GM23338 (cell line): ENCODE measurements around the gene MEF2D. TPM values are rescaled to one million over a fixed set of nuclear protein-coding genes. Genes with fewer than 3 reads are reported as not detected.
A peak's percentile ranks its signal among the peaks of the same experiment; 100 is the strongest.

Experiments
- ATAC-seq: fragments of 200-7000 bp; cut with Tn5 transposase; 3 replicates; pipeline ENCODE4 v1.9.1; 2020
- DNase-seq: peaks from one replicate; pipeline ENCODE4 v3.0.0-alpha.2; 2015; ENCODE audit warnings: low spot score
- H2AFZ ChIP-seq: fragments of 200-600 bp; sonication (generic); 2 replicates; pipeline ENCODE4 v1.8.0; 2016; ENCODE audit warnings: antibody characterized with exemption, mild to moderate bottlenecking, moderate library complexity
- H3F3A ChIP-seq: fragments of 200-600 bp; sonication (generic); replicated peaks from 2 replicates; pipeline ENCODE4 v1.8.0; 2017; ENCODE audit warnings: antibody characterized with exemption, mixed run types, low read depth
- H3K27ac ChIP-seq: fragments of 200-600 bp; sonication (generic); 2 replicates; pipeline ENCODE4 v1.6.1; 2016; ENCODE audit warnings: low read depth
- H3K27me3 ChIP-seq: fragments of 200-600 bp; sonication (generic); 2 replicates; pipeline ENCODE4 v1.8.0; 2016; ENCODE audit warnings: mild to moderate bottlenecking, mixed run types, moderate library complexity; ENCODE audit not compliant: insufficient read depth
- H3K36me3 ChIP-seq: fragments of 200-600 bp; sonication (generic); 2 replicates; pipeline ENCODE4 v1.8.0; 2016; ENCODE audit warnings: mild to moderate bottlenecking; ENCODE audit not compliant: insufficient read depth
- H3K4me1 ChIP-seq: fragments of 200-600 bp; sonication (generic); 2 replicates; pipeline ENCODE4 v1.8.0; 2016; ENCODE audit warnings: mild to moderate bottlenecking, moderate library complexity; ENCODE audit not compliant: insufficient read depth
- H3K4me2 ChIP-seq: fragments of 200-600 bp; sonication (generic); 2 replicates; pipeline ENCODE4 v1.7.1; 2017; ENCODE audit warnings: mixed run types
- H3K4me3 ChIP-seq: fragments of 200-600 bp; sonication (generic); 2 replicates; pipeline ENCODE4 v1.6.1; 2016; ENCODE audit warnings: mixed run types
- H3K79me2 ChIP-seq: fragments of 200-600 bp; sonication (generic); replicated peaks from 2 replicates; pipeline ENCODE4 v1.8.0; 2017; ENCODE audit warnings: mild to moderate bottlenecking; ENCODE audit not compliant: insufficient read depth
- H3K9me2 ChIP-seq: fragments of 200-600 bp; sonication (generic); 2 replicates; pipeline ENCODE4 v1.8.0; 2017; ENCODE audit not compliant: insufficient read depth
- H4K20me1 ChIP-seq: fragments of 200-600 bp; sonication (generic); replicated peaks from 2 replicates; pipeline ENCODE4 v1.8.0; 2017; ENCODE audit warnings: mild to moderate bottlenecking; ENCODE audit not compliant: insufficient read depth
- H3K27ac Mint-ChIP-seq: 2 replicates; pipeline ENCODE4 v1.8.0; 2020; ENCODE audit warnings: inconsistent platforms, mild to moderate bottlenecking, moderate library complexity, mixed read lengths
- H3K27me3 Mint-ChIP-seq: 3 replicates; pipeline ENCODE4 v1.8.0; 2022; ENCODE audit warnings: low read depth, mild to moderate bottlenecking, moderate library complexity, mixed read lengths, inconsistent platforms; ENCODE audit not compliant: insufficient read depth, poor library complexity
- H3K36me3 Mint-ChIP-seq: 3 replicates; pipeline ENCODE4 v1.8.0; 2021; ENCODE audit warnings: low read depth, mild to moderate bottlenecking, inconsistent platforms, moderate library complexity, mixed read lengths
- H3K4me1 Mint-ChIP-seq: 3 replicates; pipeline ENCODE4 v1.8.0; 2020; ENCODE audit warnings: mild to moderate bottlenecking, inconsistent platforms, mixed read lengths
- H3K4me3 Mint-ChIP-seq: 3 replicates; pipeline ENCODE4 v1.8.0; 2021; ENCODE audit warnings: moderate library complexity, mild to moderate bottlenecking, inconsistent platforms, mixed read lengths
- H3K9me3 Mint-ChIP-seq: 3 replicates; pipeline ENCODE4 v1.8.0; 2020; ENCODE audit warnings: moderate library complexity, mild to moderate bottlenecking, inconsistent platforms, mixed read lengths
- NANOG ChIP-seq: IDR thresholded peaks from 2 replicates; pipeline ENCODE4 v1.6.1; 2016; ENCODE audit warnings: antibody characterized with exemption, borderline replicate concordance
- POLR2AphosphoS5 ChIP-seq: IDR thresholded peaks from 2 replicates; pipeline ENCODE4 v1.6.1; 2016; ENCODE audit warnings: antibody characterized with exemption, low read depth
- STAT1 ChIP-seq: IDR thresholded peaks from one replicate; pipeline ENCODE4 v1.6.1; 2016; ENCODE audit warnings: antibody characterized with exemption; ENCODE audit not compliant: unreplicated experiment
- ZNF331 ChIP-seq: fragments of 250-450 bp; sonication (Bioruptor Pico); IDR thresholded peaks from 2 replicates; pipeline ENCODE4 v1.5.0; 2020; ENCODE audit warnings: low read depth, mild to moderate bottlenecking, moderate library complexity
- polyA plus RNA-seq: library from polyadenylated mRNA; unstranded; fragments of >200 nt; fragmentation: Nextera tagmentation; extraction: Ambion mirVana; gene quantifications from 2 replicates; pipeline ENCODE4 v1.2.1, GENCODE V29; 2016
- total RNA-seq: library from RNA; depleted of rRNA; stranded (reverse); fragments of >200 nt; shearing (Covaris generic); gene quantifications from 2 replicates; pipeline ENCODE4 v1.2.3, GENCODE V29; 2014
- TF ChIP-seq, protein P1 (sequence below): fragments of 250-450 bp; sonication (Bioruptor Pico); IDR thresholded peaks from 2 replicates; pipeline ENCODE4 v1.5.0; 2020; ENCODE audit warnings: mild to moderate bottlenecking, moderate library complexity
- TF ChIP-seq, protein P2 (sequence below), 2 experiments: fragments of 200-600 bp in 1 of 2; sonication (generic) in 1 of 2; conservative IDR thresholded peaks; 2 replicates each; pipeline versions ENCODE4 v1.5.1 to v1.6.1; 2016 to 2017; ENCODE audit warnings: antibody characterized with exemption in 2 of 2, low read depth in 2 of 2, mild to moderate bottlenecking in 2 of 2, moderate library complexity in 1 of 2

MEF2D gene
- total and polyA plus RNA-seq, 2 experiments from 2014 or later: 10.6 to 15.5 TPM

DNA sequence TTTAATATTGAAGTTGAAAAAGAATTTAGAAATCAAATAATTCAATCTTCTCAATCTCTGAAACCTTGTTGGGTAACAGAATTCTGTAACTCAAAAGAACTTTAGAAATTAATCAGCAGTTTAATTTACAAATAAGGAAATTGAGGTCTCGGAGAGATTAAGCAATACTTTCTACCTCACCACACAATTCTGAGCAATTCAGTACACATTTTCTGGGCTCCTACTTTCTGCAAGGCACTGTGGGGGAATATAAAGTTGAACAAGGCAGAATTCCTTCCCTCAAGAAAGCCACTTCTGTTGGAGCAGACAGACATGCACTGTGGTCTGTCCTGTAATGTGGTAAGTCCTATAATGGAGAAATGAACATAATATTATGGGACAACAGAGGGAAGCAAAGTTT is 47.7 kb downstream of the MEF2D start:
- DNase-seq: no peak
- Histone ChIP-seq H3K4me3 (no peak overlapping the region), H3K4me1 (peaks cover 6% of the 10 kb centered on the region; the same call in 1 of the 2 replicates), H3F3A (0 out of 2 replicates have a peak, but pooled peaks cover 15% of the 10 kb centered on the region), H3K36me3 (no peaks in the 10 kb centered on the region), H2AFZ (no peak overlapping the region), H3K79me2 (no peaks in the 10 kb centered on the region), H4K20me1 (no peaks in the 10 kb centered on the region), H3K9me2 (no peaks in the 10 kb centered on the region), H3K4me2 (no peak overlapping the region), H3K27me3 (no peaks in the 10 kb centered on the region), H3K27ac (no peak overlapping the region)
- no peak overlapping the region for H3K4me3 Mint-ChIP-seq
- peaks cover 7% of the 10 kb centered on the region for H3K27me3 Mint-ChIP-seq
- H3K27ac Mint-ChIP-seq: no peak overlapping the region
- no peaks in the 10 kb centered on the region for H3K36me3 Mint-ChIP-seq
- H3K4me1 Mint-ChIP-seq: peaks cover 11% of the 10 kb centered on the region
- ATAC-seq: no peak
- H3K9me3 Mint-ChIP-seq: no peaks in the 10 kb centered on the region
- TF ChIP-seq STAT1 (no peak), ZNF331 (CRISPR knock-in tag) (no peak), NANOG (no peak)
- TF ChIP-seq, protein P1, sequence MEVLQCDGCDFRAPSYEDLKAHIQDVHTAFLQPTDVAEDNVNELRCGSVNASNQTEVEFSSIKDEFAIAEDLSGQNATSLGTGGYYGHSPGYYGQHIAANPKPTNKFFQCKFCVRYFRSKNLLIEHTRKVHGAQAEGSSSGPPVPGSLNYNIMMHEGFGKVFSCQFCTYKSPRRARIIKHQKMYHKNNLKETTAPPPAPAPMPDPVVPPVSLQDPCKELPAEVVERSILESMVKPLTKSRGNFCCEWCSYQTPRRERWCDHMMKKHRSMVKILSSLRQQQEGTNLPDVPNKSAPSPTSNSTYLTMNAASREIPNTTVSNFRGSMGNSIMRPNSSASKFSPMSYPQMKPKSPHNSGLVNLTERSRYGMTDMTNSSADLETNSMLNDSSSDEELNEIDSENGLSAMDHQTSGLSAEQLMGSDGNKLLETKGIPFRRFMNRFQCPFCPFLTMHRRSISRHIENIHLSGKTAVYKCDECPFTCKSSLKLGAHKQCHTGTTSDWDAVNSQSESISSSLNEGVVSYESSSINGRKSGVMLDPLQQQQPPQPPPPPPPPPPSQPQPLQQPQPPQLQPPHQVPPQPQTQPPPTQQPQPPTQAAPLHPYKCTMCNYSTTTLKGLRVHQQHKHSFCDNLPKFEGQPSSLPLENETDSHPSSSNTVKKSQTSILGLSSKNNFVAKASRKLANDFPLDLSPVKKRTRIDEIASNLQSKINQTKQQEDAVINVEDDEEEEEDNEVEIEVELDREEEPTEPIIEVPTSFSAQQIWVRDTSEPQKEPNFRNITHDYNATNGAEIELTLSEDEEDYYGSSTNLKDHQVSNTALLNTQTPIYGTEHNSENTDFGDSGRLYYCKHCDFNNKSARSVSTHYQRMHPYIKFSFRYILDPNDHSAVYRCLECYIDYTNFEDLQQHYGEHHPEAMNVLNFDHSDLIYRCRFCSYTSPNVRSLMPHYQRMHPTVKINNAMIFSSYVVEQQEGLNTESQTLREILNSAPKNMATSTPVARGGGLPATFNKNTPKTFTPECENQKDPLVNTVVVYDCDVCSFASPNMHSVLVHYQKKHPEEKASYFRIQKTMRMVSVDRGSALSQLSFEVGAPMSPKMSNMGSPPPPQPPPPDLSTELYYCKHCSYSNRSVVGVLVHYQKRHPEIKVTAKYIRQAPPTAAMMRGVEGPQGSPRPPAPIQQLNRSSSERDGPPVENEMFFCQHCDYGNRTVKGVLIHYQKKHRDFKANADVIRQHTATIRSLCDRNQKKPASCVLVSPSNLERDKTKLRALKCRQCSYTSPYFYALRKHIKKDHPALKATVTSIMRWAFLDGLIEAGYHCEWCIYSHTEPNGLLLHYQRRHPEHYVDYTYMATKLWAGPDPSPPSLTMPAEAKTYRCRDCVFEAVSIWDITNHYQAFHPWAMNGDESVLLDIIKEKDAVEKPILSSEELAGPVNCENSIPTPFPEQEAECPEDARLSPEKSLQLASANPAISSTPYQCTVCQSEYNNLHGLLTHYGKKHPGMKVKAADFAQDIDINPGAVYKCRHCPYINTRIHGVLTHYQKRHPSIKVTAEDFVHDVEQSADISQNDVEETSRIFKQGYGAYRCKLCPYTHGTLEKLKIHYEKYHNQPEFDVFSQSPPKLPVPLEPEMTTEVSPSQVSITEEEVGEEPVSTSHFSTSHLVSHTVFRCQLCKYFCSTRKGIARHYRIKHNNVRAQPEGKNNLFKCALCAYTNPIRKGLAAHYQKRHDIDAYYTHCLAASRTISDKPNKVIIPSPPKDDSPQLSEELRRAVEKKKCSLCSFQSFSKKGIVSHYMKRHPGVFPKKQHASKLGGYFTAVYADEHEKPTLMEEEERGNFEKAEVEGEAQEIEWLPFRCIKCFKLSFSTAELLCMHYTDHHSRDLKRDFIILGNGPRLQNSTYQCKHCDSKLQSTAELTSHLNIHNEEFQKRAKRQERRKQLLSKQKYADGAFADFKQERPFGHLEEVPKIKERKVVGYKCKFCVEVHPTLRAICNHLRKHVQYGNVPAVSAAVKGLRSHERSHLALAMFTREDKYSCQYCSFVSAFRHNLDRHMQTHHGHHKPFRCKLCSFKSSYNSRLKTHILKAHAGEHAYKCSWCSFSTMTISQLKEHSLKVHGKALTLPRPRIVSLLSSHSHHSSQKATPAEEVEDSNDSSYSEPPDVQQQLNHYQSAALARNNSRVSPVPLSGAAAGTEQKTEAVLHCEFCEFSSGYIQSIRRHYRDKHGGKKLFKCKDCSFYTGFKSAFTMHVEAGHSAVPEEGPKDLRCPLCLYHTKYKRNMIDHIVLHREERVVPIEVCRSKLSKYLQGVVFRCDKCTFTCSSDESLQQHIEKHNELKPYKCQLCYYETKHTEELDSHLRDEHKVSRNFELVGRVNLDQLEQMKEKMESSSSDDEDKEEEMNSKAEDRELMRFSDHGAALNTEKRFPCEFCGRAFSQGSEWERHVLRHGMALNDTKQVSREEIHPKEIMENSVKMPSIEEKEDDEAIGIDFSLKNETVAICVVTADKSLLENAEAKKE (CRISPR knock-in tag): no peak

DNA sequence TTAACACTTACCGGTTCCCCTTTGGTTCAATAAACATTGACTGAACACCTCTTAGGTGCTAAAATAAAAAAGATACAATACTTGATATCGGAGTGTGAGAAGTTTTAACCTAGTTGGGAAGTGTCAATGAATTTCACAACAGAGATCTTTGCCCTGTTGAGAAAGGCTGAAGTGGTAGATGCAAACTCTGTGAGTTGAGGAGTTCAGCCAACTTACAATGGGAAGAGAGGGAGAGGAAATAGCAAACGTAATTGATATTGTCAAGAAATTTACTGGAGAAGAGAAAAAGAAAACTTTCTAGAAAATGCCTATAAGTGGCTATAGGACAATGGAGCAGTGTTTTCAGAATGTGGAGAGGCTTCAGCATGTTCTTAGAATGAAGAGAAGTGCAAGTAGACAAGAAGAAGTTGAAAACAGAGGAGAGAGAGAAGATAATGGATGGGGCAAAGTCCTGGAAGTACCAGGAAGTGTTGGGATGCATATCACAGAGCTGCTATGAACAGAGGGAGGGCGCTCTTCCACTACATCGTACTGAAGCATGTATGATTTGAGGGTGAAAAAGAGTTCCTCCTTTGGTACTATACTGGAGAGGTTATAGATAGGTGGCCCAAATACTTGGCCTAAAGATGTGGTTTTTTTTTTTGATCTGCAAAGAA is 48.9 kb downstream of the MEF2D start:
- Histone ChIP-seq H3K4me3 (no peak overlapping the region), H3K4me1 (peaks cover 6% of the 10 kb centered on the region; the same call in 1 of the 2 replicates), H3K9me2 (no peaks in the 10 kb centered on the region), H3F3A (0 out of 2 replicates have a peak, but pooled peaks cover 8% of the 10 kb centered on the region), H3K36me3 (no peaks in the 10 kb centered on the region), H3K4me2 (no peak overlapping the region), H3K27ac (no peak overlapping the region), H3K27me3 (no peaks in the 10 kb centered on the region), H4K20me1 (no peaks in the 10 kb centered on the region), H3K79me2 (no peaks in the 10 kb centered on the region), H2AFZ (no peak overlapping the region)
- DNase-seq: no peak
- ATAC-seq: no peak
- no peaks in the 10 kb centered on the region for H3K36me3 Mint-ChIP-seq
- H3K27me3 Mint-ChIP-seq: peaks cover 4% of the 10 kb centered on the region
- H3K9me3 Mint-ChIP-seq: no peaks in the 10 kb centered on the region
- H3K4me1 Mint-ChIP-seq: peaks cover 10% of the 10 kb centered on the region
- no peak overlapping the region for H3K27ac Mint-ChIP-seq
- no peak overlapping the region for H3K4me3 Mint-ChIP-seq
- TF ChIP-seq NANOG: no peak
- TF ChIP-seq POLR2AphosphoS5: no peak
- TF ChIP-seq, protein P2, sequence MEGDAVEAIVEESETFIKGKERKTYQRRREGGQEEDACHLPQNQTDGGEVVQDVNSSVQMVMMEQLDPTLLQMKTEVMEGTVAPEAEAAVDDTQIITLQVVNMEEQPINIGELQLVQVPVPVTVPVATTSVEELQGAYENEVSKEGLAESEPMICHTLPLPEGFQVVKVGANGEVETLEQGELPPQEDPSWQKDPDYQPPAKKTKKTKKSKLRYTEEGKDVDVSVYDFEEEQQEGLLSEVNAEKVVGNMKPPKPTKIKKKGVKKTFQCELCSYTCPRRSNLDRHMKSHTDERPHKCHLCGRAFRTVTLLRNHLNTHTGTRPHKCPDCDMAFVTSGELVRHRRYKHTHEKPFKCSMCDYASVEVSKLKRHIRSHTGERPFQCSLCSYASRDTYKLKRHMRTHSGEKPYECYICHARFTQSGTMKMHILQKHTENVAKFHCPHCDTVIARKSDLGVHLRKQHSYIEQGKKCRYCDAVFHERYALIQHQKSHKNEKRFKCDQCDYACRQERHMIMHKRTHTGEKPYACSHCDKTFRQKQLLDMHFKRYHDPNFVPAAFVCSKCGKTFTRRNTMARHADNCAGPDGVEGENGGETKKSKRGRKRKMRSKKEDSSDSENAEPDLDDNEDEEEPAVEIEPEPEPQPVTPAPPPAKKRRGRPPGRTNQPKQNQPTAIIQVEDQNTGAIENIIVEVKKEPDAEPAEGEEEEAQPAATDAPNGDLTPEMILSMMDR (conservative IDR thresholded peaks at IDR 0.05; ENCODE audit: low read depth in 2 of 2): peak; percentile 30 to 63; a peak in 2 of 4 replicates
